Left lung (tissue), 10 donors: ENCODE results near the gene CHD3. TPM values are rescaled to one million over a fixed set of nuclear protein-coding genes. Genes with fewer than 3 reads are reported as not detected.
A peak's percentile ranks its signal among the peaks of the same experiment; 100 is the strongest.

Experiments used
- ATAC-seq: fragments of 200-7000 bp; cut with Tn5 transposase; one replicate; pipeline ENCODE4 v1.9.1; 2020; ENCODE audit warnings: moderate library complexity
- DNase-seq, 4 donors: peaks; one replicate each; pipeline ENCODE4 v3.0.0-alpha.2; 2013 to 2020
- H3K27ac ChIP-seq, 2 donors: fragments of 200-600 bp; sonication (generic) in 1 of 2; one replicate each; pipeline versions ENCODE4 v1.5.0 to v1.8.0; 2020 to 2021
- H3K27me3 ChIP-seq, 2 donors: fragments of 200-600 bp; sonication (generic) in 1 of 2; one replicate each; pipeline versions ENCODE4 v1.5.0 to v1.8.0; 2020 to 2021
- H3K36me3 ChIP-seq, 2 donors: fragments of 200-600 bp; sonication (generic) in 1 of 2; one replicate each; pipeline versions ENCODE4 v1.5.0 to v1.8.0; 2020 to 2021
- H3K4me1 ChIP-seq, 2 donors: fragments of 200-600 bp; one replicate each; pipeline ENCODE4 v1.8.0; 2021
- H3K4me3 ChIP-seq, 2 donors: fragments of 200-600 bp; sonication (generic) in 1 of 2; one replicate each; pipeline versions ENCODE4 v1.5.0 to v1.8.0; 2020 to 2021; ENCODE audit warnings: mild to moderate bottlenecking in 1 of 2
- H3K9me3 ChIP-seq, 2 donors: fragments of 200-600 bp; sonication (generic) in 1 of 2; one replicate each; pipeline versions ENCODE4 v1.5.0 to v1.8.0; 2020 to 2021
- CTCF ChIP-seq, 2 donors: fragments of 200-600 bp; sonication (generic) in 1 of 2; IDR thresholded peaks; one replicate each; pipeline versions ENCODE4 v1.5.0 to v1.8.0; 2021; ENCODE audit warnings: antibody characterized with exemption in 2 of 2
- intact Hi-C, 2 donors: fragments of 100-400 bp; cut with DNase I; formaldehyde crosslinking; loops; one replicate each; pipeline versions ENCODE4 v1.11.2 to v1.14.2; 2022
- polyA plus RNA-seq, 6 donors: library from polyadenylated mRNA; unstranded; fragments of 120-200 nt; gene quantifications; one replicate each; pipeline ENCODE4 v1.2.1, GENCODE V29; 2013; ENCODE audit not compliant: insufficient read length in 6 of 6
- total RNA-seq, 2 donors: library from RNA; stranded (reverse); fragmentation: NEBNext Ultra II Directional; extraction: Animal tissue kit (Norgen Biotek cat#: 25700); gene quantifications; one replicate each; pipeline ENCODE4 v1.2.1, GENCODE V29; 2021
- donor health status: DM: no; HTN: yes; CAD: no.
- donor health status: DM: no; HTN: no; CAD: no.

Gene CHD3
- total and polyA plus RNA-seq, 8 donors: 95.3 to 222 (median 202) TPM

- Histone ChIP-seq H3K4me3 (no peak overlapping the region), H3K4me1 (peaks cover 9 to 60% of the 10 kb centered on the region in 2 donors), H3K9me3 (no peaks in the 10 kb centered on the region), H3K36me3 (peaks cover 0 to 93% of the 10 kb centered on the region in 2 donors), H3K27ac (no peak overlapping the region), H3K27me3 (no peaks in the 10 kb centered on the region)
- DNase-seq (no peak), ATAC-seq (no peak)
- TF ChIP-seq CTCF (IDR thresholded peaks at IDR 0.05): no peak
- intact Hi-C loops: no loop called here
Observed at GRCh38 chr17:7849130-7849750, 39.3 kb upstream of the CHD3 start.

- Histone ChIP-seq H3K9me3 (no peaks in the 10 kb centered on the region), H3K27ac (peak overlapping the region in 1 of 2 donors; percentile 18), H3K27me3 (no peaks in the 10 kb centered on the region), H3K4me3 (no peak overlapping the region), H3K36me3 (peaks cover 0 to 99% of the 10 kb centered on the region in 2 donors), H3K4me1 (peaks cover 9 to 66% of the 10 kb centered on the region in 2 donors)
- ATAC-seq (no peak), DNase-seq (no peak)
- intact Hi-C loops: no loop called here
- TF ChIP-seq CTCF (IDR thresholded peaks at IDR 0.05): no peak
Observed at GRCh38 chr17:7849751-7850504, 38.7 kb upstream of the CHD3 start.

GRCh38 chr17:7850701-7851437, 37.7 kb upstream of the CHD3 start:
- DNase-seq (peak in 1 of 4 donors; percentile 36), ATAC-seq (no peak)
- Histone ChIP-seq H3K27ac (no peak overlapping the region), H3K9me3 (no peaks in the 10 kb centered on the region), H3K4me1 (peaks cover 10 to 66% of the 10 kb centered on the region in 2 donors), H3K27me3 (no peaks in the 10 kb centered on the region), H3K36me3 (peaks cover 0 to 98% of the 10 kb centered on the region in 2 donors), H3K4me3 (peak overlapping the region in 1 of 2 donors; percentile 7)
- TF ChIP-seq CTCF (IDR thresholded peaks at IDR 0.05): no peak
- intact Hi-C loops: no loop called here

GRCh38 chr17:7851438-7852261, 36.9 kb upstream of the CHD3 start:
- H3K36me3 ChIP-seq: peaks cover 0 to 91% of the 10 kb centered on the region in 2 donors
- H3K4me1 ChIP-seq: peaks cover 17 to 67% of the 10 kb centered on the region in 2 donors
- peak; percentile 93 to 98 for TF ChIP-seq CTCF (IDR thresholded peaks at IDR 0.05)
- intact Hi-C loops: no loop called here
- H3K27ac ChIP-seq: no peak overlapping the region
- H3K4me3 ChIP-seq: peak overlapping the region in 1 of 2 donors; percentile 7
- ATAC-seq (peak; percentile 90), DNase-seq (peak; percentile 83 to 97 (median 94))
- no peaks in the 10 kb centered on the region for H3K9me3 ChIP-seq
- H3K27me3 ChIP-seq: no peaks in the 10 kb centered on the region
